ENCODE data around the gene BEX4. TPM values are rescaled to one million over a fixed set of nuclear protein-coding genes. Genes with fewer than 3 reads are reported as not detected.

BEX4 gene
- total and polyA plus RNA-seq, 2 experiments from 2014 or later: 39.3 to 135 TPM

- TF ChIP-seq, protein P1, sequence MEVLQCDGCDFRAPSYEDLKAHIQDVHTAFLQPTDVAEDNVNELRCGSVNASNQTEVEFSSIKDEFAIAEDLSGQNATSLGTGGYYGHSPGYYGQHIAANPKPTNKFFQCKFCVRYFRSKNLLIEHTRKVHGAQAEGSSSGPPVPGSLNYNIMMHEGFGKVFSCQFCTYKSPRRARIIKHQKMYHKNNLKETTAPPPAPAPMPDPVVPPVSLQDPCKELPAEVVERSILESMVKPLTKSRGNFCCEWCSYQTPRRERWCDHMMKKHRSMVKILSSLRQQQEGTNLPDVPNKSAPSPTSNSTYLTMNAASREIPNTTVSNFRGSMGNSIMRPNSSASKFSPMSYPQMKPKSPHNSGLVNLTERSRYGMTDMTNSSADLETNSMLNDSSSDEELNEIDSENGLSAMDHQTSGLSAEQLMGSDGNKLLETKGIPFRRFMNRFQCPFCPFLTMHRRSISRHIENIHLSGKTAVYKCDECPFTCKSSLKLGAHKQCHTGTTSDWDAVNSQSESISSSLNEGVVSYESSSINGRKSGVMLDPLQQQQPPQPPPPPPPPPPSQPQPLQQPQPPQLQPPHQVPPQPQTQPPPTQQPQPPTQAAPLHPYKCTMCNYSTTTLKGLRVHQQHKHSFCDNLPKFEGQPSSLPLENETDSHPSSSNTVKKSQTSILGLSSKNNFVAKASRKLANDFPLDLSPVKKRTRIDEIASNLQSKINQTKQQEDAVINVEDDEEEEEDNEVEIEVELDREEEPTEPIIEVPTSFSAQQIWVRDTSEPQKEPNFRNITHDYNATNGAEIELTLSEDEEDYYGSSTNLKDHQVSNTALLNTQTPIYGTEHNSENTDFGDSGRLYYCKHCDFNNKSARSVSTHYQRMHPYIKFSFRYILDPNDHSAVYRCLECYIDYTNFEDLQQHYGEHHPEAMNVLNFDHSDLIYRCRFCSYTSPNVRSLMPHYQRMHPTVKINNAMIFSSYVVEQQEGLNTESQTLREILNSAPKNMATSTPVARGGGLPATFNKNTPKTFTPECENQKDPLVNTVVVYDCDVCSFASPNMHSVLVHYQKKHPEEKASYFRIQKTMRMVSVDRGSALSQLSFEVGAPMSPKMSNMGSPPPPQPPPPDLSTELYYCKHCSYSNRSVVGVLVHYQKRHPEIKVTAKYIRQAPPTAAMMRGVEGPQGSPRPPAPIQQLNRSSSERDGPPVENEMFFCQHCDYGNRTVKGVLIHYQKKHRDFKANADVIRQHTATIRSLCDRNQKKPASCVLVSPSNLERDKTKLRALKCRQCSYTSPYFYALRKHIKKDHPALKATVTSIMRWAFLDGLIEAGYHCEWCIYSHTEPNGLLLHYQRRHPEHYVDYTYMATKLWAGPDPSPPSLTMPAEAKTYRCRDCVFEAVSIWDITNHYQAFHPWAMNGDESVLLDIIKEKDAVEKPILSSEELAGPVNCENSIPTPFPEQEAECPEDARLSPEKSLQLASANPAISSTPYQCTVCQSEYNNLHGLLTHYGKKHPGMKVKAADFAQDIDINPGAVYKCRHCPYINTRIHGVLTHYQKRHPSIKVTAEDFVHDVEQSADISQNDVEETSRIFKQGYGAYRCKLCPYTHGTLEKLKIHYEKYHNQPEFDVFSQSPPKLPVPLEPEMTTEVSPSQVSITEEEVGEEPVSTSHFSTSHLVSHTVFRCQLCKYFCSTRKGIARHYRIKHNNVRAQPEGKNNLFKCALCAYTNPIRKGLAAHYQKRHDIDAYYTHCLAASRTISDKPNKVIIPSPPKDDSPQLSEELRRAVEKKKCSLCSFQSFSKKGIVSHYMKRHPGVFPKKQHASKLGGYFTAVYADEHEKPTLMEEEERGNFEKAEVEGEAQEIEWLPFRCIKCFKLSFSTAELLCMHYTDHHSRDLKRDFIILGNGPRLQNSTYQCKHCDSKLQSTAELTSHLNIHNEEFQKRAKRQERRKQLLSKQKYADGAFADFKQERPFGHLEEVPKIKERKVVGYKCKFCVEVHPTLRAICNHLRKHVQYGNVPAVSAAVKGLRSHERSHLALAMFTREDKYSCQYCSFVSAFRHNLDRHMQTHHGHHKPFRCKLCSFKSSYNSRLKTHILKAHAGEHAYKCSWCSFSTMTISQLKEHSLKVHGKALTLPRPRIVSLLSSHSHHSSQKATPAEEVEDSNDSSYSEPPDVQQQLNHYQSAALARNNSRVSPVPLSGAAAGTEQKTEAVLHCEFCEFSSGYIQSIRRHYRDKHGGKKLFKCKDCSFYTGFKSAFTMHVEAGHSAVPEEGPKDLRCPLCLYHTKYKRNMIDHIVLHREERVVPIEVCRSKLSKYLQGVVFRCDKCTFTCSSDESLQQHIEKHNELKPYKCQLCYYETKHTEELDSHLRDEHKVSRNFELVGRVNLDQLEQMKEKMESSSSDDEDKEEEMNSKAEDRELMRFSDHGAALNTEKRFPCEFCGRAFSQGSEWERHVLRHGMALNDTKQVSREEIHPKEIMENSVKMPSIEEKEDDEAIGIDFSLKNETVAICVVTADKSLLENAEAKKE (CRISPR knock-in tag; IDR thresholded peaks at IDR 0.05): no peak
- TF ChIP-seq EZH2phosphoT487 (IDR thresholded peaks at IDR 0.05; ENCODE audit: unreplicated experiment) (no peak), ZNF114 (CRISPR knock-in tag; IDR thresholded peaks at IDR 0.05) (no peak), STAT1 (IDR thresholded peaks at IDR 0.05; ENCODE audit: unreplicated experiment) (no peak), JUNB (IDR thresholded peaks at IDR 0.05; ENCODE audit: unreplicated experiment) (no peak), CREB1 (CRISPR knock-in tag; IDR thresholded peaks at IDR 0.05; ENCODE audit: low read depth) (no peak), NANOG (IDR thresholded peaks at IDR 0.05; ENCODE audit: borderline replicate concordance) (no peak), ZNF331 (CRISPR knock-in tag; IDR thresholded peaks at IDR 0.05; ENCODE audit: low read depth) (no peak), POLR2AphosphoS5 (IDR thresholded peaks at IDR 0.05; ENCODE audit: low read depth) (no peak)
- TF ChIP-seq, protein P2, sequence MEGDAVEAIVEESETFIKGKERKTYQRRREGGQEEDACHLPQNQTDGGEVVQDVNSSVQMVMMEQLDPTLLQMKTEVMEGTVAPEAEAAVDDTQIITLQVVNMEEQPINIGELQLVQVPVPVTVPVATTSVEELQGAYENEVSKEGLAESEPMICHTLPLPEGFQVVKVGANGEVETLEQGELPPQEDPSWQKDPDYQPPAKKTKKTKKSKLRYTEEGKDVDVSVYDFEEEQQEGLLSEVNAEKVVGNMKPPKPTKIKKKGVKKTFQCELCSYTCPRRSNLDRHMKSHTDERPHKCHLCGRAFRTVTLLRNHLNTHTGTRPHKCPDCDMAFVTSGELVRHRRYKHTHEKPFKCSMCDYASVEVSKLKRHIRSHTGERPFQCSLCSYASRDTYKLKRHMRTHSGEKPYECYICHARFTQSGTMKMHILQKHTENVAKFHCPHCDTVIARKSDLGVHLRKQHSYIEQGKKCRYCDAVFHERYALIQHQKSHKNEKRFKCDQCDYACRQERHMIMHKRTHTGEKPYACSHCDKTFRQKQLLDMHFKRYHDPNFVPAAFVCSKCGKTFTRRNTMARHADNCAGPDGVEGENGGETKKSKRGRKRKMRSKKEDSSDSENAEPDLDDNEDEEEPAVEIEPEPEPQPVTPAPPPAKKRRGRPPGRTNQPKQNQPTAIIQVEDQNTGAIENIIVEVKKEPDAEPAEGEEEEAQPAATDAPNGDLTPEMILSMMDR (conservative IDR thresholded peaks at IDR 0.05; ENCODE audit: low read depth in 2 of 2): no peak
Measured at GRCh38 chrX:103240155-103240554, 25.2 kb downstream of the BEX4 start (continued).

All from GM23338 (cell line).